HG03175 (cell line): ENCODE data around the gene TRIP6.
"Not testable (repeated sequence)": the region's sequence is repeated elsewhere in the genome, so short reads cannot be mapped to it uniquely, and the experiment has no call there.

Experiments used
- ATAC-seq: cut with Tn5 transposase; IDR thresholded peaks from one replicate; pipeline ENCODE4 v1.9.1; 2021; ENCODE audit warnings: mild to moderate bottlenecking, moderate library complexity; ENCODE audit not compliant: unreplicated experiment

The TRIP6 gene

GRCh38 chr7:100910443-100910842, 43.3 kb downstream of the TRIP6 start:
- not testable (repeated sequence) for ATAC-seq

DNA sequence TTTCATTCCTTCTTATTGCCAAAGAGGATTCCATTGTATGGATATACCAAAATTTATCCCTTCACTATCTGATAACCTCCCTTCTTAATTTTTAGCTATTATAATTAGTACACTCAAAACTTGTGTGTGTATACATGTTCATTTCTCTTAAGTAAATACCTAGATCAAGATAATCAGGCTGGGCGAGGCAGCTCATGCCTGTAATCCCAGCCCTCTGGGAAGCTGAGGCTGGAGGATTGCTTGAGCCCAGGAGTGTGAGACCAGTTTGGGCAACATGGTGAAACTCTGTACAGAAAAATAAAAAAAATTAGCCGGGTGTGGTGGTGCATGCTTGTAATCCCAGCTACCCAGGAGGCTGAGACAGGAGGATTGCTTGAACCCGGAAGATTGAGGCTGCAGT, 44.3 kb downstream of the TRIP6 start:
- no peak for ATAC-seq

DNA sequence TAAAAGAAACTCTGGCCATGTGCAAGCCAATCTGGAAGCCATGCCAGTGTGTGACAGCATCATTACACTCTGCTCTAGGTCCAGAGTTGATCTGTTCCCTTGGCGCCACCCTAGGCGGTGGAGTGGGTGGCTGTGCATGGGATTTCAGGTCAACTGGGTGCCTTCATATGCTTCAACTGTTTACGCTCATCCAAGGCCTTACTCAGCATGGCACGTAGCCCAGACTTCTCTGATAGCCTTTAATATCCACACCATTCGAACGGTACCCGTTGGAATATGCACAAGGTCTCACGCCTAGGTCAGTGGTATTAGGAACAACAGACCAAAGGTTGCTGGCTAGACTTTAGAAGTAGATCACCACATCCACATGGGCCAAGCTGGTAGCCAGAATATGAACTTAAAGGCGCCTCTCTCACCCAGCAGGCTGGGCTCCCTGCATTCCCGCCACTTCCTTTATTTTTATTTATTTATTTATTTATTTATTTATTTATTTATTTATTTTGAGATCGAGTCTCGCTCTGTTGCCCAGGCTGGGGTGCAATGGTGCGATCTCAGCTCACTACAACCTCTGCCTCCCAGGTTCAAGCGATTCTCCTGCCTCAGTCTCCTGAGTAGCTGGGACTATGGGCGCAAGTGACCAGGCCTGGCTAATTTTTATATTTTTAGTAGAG, 47.2 kb downstream of the TRIP6 start:
- no peak for ATAC-seq

GRCh38 chr7:100914879-100915447, 47.8 kb downstream of the TRIP6 start:
- ATAC-seq: no peak

GRCh38 chr7:100919335-100919734, 52.1 kb downstream of the TRIP6 start:
- ATAC-seq: not testable (repeated sequence)

GRCh38 chr7:100919779-100920437, 52.7 kb downstream of the TRIP6 start:
- ATAC-seq: not testable (repeated sequence)

GRCh38 chr7:100921039-100921438, 53.9 kb downstream of the TRIP6 start:
- no peak for ATAC-seq
